ENCODE results near the gene RNASEL.
A peak's percentile ranks its signal among the peaks of the same experiment; 100 is the strongest.

RNASEL gene

DNA sequence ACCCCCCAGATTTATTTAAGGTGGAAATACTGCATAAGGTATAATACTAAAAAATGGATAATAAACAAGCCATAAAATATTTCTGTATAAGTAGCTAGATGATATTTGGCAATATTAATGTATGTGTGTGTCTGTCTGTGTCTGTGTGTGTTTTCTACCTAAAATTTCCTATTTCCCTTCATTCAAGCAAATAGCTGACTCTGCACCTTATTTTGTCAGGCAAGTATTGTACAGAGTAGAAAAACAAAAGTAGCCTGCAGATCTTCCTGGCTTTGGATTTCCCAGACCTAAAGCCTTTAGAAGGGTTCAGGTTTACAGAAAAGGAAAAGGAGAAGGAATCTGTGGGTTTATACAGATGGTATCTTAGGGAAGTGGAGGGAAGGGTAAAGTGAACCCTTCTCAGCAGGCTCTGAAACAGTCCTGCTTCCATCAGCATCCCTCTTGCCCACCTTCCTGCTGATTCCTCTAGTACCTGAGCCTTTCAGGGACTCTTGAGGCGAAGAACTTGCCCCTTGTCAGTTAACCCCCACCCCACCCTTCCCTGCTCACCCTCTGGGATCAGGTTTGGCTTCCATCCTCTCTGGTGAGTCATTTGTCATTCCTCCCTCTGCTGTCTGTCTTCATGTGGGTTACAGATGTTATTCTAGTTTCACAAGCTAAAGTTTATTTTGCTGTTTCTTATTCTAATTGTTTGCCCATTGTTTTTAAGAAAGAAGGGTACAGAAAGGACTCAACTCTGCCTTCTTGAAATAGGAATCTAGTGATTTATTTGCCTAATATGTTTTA, 36.9 kb upstream of the RNASEL start:
- peak; percentile 53 for ATAC-seq

GRCh38 chr1:182625024-182625423, 36.0 kb upstream of the RNASEL start:
- no peak for TF ChIP-seq CREB5 (CRISPR knock-in tag; IDR thresholded peaks at IDR 0.05; ENCODE audit: low read depth)
- TF ChIP-seq CSRNP3 (CRISPR knock-in tag; IDR thresholded peaks at IDR 0.05) = no peak
- TF ChIP-seq ARNTL (CRISPR knock-in tag; IDR thresholded peaks at IDR 0.05; ENCODE audit: borderline replicate concordance, low read depth) = no peak
- TF ChIP-seq TCF4 (CRISPR knock-in tag; IDR thresholded peaks at IDR 0.05; ENCODE audit: borderline replicate concordance) = no peak
- TF ChIP-seq, protein P1, sequence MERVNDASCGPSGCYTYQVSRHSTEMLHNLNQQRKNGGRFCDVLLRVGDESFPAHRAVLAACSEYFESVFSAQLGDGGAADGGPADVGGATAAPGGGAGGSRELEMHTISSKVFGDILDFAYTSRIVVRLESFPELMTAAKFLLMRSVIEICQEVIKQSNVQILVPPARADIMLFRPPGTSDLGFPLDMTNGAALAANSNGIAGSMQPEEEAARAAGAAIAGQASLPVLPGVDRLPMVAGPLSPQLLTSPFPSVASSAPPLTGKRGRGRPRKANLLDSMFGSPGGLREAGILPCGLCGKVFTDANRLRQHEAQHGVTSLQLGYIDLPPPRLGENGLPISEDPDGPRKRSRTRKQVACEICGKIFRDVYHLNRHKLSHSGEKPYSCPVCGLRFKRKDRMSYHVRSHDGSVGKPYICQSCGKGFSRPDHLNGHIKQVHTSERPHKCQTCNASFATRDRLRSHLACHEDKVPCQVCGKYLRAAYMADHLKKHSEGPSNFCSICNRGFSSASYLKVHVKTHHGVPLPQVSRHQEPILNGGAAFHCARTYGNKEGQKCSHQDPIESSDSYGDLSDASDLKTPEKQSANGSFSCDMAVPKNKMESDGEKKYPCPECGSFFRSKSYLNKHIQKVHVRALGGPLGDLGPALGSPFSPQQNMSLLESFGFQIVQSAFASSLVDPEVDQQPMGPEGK (CRISPR knock-in tag; IDR thresholded peaks at IDR 0.05; ENCODE audit: borderline replicate concordance) = no peak
- no peak for ATAC-seq

More for the DNA sequence above, 36.9 kb upstream of the RNASEL start:
- TF ChIP-seq ZFP3 (CRISPR knock-in tag; IDR thresholded peaks at IDR 0.05) (no peak), RARB (CRISPR knock-in tag; IDR thresholded peaks at IDR 0.05) (no peak), BACH2 (CRISPR knock-in tag; IDR thresholded peaks at IDR 0.05; ENCODE audit: borderline replicate concordance) (no peak), TOX (CRISPR knock-in tag; IDR thresholded peaks at IDR 0.05; ENCODE audit: borderline replicate concordance) (no peak), ESRRG (CRISPR knock-in tag; IDR thresholded peaks at IDR 0.05) (no peak), ARNTL (CRISPR knock-in tag; IDR thresholded peaks at IDR 0.05; ENCODE audit: borderline replicate concordance, low read depth) (no peak), GLIS3 (CRISPR knock-in tag; IDR thresholded peaks at IDR 0.05) (no peak), ISL1 (CRISPR knock-in tag; IDR thresholded peaks at IDR 0.05) (no peak), SNAI2 (CRISPR knock-in tag; IDR thresholded peaks at IDR 0.05) (no peak), OSR1 (CRISPR knock-in tag; IDR thresholded peaks at IDR 0.05) (no peak), TCF4 (CRISPR knock-in tag; IDR thresholded peaks at IDR 0.05; ENCODE audit: borderline replicate concordance) (no peak), CREB5 (CRISPR knock-in tag; IDR thresholded peaks at IDR 0.05; ENCODE audit: low read depth) (no peak), PPARA (CRISPR knock-in tag; IDR thresholded peaks at IDR 0.05; ENCODE audit: borderline replicate concordance) (no peak), ZNF8 (CRISPR knock-in tag; IDR thresholded peaks at IDR 0.05) (no peak)

- no peak for ATAC-seq
- TF ChIP-seq ESRRG (CRISPR knock-in tag; IDR thresholded peaks at IDR 0.05) (no peak), ZNF565 (CRISPR knock-in tag; conservative IDR thresholded peaks at IDR 0.05; ENCODE audit: low read depth) (no peak), ZNF8 (CRISPR knock-in tag; IDR thresholded peaks at IDR 0.05) (no peak), OSR1 (CRISPR knock-in tag; IDR thresholded peaks at IDR 0.05) (no peak), BACH2 (CRISPR knock-in tag; IDR thresholded peaks at IDR 0.05; ENCODE audit: borderline replicate concordance) (no peak), ARNTL (CRISPR knock-in tag; IDR thresholded peaks at IDR 0.05; ENCODE audit: borderline replicate concordance, low read depth) (no peak), CSRNP3 (CRISPR knock-in tag; IDR thresholded peaks at IDR 0.05) (no peak), CSDC2 (CRISPR knock-in tag; IDR thresholded peaks at IDR 0.05) (no peak), TCF4 (CRISPR knock-in tag; IDR thresholded peaks at IDR 0.05; ENCODE audit: borderline replicate concordance) (no peak), ZC3H10 (CRISPR knock-in tag; IDR thresholded peaks at IDR 0.05) (no peak)
- TF ChIP-seq, protein P2, sequence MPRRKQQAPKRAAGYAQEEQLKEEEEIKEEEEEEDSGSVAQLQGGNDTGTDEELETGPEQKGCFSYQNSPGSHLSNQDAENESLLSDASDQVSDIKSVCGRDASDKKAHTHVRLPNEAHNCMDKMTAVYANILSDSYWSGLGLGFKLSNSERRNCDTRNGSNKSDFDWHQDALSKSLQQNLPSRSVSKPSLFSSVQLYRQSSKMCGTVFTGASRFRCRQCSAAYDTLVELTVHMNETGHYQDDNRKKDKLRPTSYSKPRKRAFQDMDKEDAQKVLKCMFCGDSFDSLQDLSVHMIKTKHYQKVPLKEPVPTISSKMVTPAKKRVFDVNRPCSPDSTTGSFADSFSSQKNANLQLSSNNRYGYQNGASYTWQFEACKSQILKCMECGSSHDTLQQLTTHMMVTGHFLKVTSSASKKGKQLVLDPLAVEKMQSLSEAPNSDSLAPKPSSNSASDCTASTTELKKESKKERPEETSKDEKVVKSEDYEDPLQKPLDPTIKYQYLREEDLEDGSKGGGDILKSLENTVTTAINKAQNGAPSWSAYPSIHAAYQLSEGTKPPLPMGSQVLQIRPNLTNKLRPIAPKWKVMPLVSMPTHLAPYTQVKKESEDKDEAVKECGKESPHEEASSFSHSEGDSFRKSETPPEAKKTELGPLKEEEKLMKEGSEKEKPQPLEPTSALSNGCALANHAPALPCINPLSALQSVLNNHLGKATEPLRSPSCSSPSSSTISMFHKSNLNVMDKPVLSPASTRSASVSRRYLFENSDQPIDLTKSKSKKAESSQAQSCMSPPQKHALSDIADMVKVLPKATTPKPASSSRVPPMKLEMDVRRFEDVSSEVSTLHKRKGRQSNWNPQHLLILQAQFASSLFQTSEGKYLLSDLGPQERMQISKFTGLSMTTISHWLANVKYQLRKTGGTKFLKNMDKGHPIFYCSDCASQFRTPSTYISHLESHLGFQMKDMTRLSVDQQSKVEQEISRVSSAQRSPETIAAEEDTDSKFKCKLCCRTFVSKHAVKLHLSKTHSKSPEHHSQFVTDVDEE (CRISPR knock-in tag; IDR thresholded peaks at IDR 0.05) = no peak
Measured at GRCh38 chr1:182624577-182624976, 35.5 kb upstream of the RNASEL start.

Data from SK-N-SH treated with all-trans-retinoic acid at 6 μM for 48 hours (cell line).